ENCODE measurements around the gene RAB2B.

The RAB2B gene

DNA sequence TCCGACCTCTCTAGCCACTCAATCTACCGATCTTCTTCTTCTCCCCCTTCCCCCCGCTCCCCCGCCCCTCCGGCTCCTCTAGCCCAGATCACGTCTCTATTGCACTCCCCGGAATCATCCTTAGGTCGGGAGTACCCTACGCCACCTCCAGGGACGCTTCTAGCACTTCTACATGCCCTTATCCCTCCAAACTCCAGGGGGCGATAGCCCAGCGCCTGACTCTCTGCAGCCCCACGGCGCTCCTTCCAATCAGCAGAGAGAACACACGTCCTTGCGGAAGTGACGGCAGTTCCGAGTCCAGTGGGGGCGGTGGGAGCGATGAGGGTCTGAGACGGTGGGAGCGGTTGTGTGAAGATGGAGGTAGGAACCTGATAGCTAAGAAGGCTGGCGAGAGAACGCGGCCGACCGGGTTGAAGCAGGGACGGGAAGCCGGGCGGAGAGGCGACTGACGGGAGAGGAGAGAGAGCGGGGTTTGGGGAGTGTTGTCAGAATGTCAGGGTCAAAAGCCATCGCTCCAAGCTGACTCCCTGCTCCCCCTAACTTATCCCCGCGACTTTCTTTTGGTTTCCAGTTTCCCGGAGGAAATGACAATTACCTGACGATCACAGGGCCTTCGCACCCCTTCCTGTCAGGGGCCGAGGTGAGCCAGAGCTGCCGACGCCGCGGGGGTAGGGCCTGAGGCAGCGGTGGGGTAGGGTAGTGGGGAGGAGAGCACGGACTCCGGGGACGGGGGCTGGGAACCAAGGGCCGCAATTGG, at the start of gene RAB2B, which contains the start of gene TOX4:
Gene RAB2B (minus strand): TSS at position 35 of the 757 bp plus-strand sequence. CDS start 87 bp downstream, outside the sequence.
Gene TOX4 (plus strand): TSS at position 271 of the 757 bp plus-strand sequence. CDS start 84 bp downstream, at position 355.
- peak; percentile 94 for DNase-seq (ENCODE audit: low spot score)

DNA sequence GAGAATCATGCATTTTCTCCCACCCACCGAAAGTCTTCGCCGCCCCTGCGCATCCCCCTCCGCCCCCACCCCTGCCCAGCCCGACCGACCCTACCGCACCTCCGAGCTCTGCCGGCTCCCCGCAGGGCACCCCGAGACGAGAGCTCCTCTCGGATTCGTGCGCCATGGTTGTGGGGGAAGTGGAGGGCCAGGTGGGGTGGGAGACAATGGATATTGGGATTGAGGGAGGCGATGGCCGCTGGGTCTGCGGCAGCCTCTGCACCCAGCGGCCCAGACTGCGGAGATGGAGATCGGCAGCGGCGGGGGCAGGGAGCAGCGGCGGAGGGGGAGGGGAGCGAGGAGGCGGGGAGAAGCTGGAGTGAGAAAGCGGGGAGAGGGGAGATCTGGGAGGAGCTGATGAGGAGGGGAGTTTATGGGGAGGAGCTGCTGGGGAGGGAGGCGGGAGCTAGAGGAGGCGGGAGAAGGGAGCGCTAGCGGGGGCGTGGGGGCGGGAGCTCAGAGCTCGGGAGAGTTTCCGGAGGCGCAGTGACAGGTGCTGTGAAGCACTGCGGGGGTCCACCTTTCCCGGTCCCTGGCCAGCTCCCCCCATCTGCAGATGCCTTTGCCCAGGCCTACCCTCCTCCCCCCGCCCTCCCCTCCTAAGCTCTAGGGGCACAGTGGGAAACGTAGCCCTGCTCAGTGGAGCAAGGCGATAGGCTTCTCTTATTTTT, 49.4 kb upstream of the RAB2B start, which contains the start of gene SALL2:
Gene SALL2 (minus strand): TSS at position 385 of the 710 bp plus-strand sequence. CDS start 219 bp downstream, at position 166.
- DNase-seq (ENCODE audit: low spot score) = peak; percentile 58

GRCh38 chr14:21525571-21525961, 48.8 kb upstream of the RAB2B start:
- no peak for DNase-seq (ENCODE audit: low spot score)

DNA sequence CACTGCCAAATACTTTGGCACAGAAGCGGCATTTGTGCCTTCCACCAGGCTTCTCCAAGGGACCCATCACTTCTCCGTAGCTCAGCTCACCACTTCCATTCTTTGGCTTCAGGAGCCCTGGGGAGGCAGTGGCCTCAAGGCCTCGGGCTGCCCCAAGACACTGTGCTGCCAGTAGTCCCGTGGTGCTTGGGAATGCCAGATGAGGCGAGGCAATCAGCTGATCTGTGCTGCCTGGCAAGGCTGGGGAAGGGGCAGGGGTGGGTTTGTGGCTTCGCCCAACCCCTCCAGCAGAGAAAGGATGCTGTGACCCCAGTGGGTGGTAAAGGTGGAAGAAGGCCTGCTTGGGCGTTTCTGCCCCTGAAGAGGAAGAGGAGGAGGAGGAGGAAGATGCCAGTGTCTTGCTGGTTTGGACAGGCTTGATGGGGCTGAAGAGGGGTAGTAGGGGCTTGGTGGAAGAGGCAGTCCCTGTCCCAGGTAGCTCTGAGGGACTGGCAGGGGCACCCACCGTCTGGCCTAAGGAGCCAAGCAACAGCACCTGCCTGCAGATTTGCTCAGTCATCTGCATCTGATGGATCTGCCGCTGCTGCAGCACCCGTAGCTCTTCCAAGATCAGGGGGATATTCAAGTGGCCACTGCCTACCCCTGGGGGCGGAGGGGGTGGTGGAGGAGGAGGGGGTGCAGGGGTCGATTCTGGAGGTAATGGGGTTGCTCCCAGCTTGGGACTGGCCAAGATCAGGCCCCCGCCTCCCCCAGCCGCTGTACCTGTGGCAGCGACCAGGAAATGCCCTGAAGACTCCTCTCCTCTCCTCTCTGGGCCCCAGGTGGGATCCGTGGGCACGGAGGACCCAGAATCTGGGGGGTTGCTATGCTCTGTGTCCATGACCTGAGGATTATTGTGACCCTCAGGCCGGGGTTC, 48.1 kb upstream of the RAB2B start:
- no peak for DNase-seq (ENCODE audit: low spot score)

GRCh38 chr14:21523203-21523602, 46.4 kb upstream of the RAB2B start:
- DNase-seq (ENCODE audit: low spot score) = no peak

DNA sequence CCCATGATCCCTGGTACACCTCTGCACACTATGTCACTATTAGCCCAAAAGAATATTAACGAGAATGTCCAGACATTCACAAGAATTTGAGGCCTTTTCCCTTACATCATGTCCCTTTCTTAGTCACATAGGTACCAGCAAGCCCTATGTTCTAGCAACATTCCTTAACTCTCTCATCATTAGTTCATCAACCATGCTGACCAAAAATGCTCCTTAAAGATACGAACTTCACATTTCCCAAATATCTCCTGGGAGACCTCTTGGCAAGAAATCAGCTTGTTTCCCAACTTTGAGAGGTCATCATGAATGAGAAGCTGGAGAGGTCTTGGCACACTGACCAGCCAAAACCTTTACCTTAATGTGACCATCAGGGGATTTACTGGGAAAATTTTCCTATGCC, 44.7 kb upstream of the RAB2B start:
- DNase-seq (ENCODE audit: low spot score) = peak; percentile 64

DNA sequence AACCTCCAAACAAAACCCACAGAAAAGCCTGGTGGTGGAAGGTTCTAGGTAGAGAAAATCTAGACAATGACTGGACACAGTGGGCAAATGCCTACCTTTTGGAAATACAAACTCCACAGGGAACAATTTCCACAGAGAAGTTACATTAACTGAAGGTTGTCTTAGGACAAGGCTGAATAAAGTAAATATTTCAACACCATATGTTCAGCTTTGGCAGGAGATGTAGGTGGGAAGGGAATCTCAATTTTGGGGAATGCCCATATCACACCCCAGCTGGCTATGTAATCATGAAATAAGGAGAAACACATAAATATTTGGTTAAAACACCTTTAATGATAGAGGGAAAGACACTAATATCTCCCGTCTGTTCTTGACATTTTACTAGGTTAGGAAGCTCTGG, 44.0 kb upstream of the RAB2B start:
- DNase-seq (ENCODE audit: low spot score) = no peak

- DNase-seq (ENCODE audit: low spot score) = no peak
Observed at GRCh38 chr14:21518725-21519124, 42.0 kb upstream of the RAB2B start.

DNA sequence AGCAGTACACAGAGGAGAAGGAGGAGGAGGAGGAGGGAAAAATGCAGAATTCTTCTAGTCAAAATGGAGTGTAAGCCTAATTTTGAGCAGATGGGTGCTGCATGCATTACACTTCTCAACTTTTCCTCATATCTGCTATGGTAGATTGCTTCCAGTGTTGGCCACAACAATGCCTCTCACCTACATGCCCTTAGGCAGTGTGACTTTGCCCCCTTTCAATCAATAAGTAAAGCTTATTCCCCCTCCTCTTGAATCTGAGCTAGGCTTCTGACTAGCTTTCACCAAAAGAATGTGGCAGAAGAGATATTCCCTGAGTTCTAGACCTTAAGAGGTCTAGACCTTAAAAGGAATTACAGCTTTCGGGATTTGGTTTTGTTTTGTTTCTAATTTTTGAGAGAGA, 37.6 kb upstream of the RAB2B start:
- DNase-seq (ENCODE audit: low spot score) = no peak

- peak; percentile 90 for DNase-seq (ENCODE audit: low spot score)
Observed at GRCh38 chr14:21510735-21511657, 34.2 kb upstream of the RAB2B start, which contains the start of gene METTL3. Gene METTL3, minus strand, starts transcription at chr14:21511340. Its CDS starts 117 bp downstream, at chr14:21511223.

- no peak for DNase-seq (ENCODE audit: low spot score)
Observed at GRCh38 chr14:21509432-21510143, 32.8 kb upstream of the RAB2B start.

- no peak for DNase-seq (ENCODE audit: low spot score)
Observed at GRCh38 chr14:21506557-21506956, 29.8 kb upstream of the RAB2B start.

DNA sequence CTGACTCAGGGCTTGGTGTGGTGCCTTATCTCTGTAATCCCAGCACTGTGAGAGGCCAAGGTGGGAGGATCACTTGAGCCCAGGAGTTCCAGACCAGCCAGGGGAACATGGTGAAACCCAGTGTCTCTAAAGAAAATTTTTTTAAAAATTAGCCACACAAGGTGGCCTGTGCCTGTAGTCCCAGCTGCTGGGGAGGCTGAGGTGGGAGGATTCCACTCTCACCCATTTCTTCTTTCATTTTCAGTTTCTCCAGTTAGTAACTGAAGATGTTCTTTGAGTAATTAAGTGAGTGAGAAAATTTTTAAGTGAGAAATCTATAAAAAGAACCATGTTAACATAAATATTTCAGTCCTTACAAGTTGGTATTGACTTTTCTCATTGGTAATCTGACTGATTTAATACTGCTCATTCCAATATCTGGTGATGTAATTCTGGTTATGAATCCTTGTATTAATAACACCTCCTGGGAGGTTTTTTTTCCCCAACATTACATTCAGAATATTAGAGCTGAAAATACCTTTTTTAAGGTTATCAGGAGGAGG, 28.3 kb upstream of the RAB2B start:
- no peak for DNase-seq (ENCODE audit: low spot score)

DNA sequence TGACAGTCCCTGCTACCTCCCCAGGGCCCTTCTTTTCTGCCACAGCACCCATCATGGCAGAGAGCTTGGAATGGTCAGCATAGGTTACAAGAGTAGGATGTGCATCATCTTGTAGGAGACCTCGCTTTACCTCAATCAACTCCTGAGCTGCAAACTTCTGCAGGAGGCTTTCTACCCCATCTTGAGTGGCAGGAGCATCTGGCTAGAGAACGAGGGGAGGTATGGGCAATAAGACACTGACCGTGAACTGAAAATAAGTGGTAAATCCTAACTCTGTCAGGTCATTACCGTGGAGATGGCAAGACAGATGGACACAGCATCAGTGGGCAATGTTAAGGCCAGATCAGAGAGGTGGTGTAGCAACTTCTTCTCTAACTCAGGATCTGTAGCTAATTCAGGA, 26.6 kb upstream of the RAB2B start:
- no peak for DNase-seq (ENCODE audit: low spot score)

DNA sequence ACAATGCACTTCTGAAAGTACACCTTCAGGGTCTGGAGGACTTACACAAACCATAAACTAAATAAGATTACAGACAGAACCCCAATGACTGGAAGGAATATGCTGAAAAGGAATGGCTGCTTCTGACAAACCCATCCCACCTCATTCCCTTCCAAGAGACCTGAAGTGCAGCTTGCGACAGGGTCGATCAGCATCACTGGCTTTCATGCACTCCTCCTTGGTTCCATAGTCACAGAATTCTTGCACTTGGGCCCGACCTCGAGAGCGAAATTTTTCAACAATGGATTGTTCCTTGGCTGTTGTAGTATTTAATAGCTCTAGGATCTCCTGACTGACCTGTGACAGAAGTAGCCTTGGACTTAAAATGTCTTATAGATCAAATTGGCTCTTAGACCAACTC, 24.8 kb upstream of the RAB2B start:
- no peak for DNase-seq (ENCODE audit: low spot score)

DNA sequence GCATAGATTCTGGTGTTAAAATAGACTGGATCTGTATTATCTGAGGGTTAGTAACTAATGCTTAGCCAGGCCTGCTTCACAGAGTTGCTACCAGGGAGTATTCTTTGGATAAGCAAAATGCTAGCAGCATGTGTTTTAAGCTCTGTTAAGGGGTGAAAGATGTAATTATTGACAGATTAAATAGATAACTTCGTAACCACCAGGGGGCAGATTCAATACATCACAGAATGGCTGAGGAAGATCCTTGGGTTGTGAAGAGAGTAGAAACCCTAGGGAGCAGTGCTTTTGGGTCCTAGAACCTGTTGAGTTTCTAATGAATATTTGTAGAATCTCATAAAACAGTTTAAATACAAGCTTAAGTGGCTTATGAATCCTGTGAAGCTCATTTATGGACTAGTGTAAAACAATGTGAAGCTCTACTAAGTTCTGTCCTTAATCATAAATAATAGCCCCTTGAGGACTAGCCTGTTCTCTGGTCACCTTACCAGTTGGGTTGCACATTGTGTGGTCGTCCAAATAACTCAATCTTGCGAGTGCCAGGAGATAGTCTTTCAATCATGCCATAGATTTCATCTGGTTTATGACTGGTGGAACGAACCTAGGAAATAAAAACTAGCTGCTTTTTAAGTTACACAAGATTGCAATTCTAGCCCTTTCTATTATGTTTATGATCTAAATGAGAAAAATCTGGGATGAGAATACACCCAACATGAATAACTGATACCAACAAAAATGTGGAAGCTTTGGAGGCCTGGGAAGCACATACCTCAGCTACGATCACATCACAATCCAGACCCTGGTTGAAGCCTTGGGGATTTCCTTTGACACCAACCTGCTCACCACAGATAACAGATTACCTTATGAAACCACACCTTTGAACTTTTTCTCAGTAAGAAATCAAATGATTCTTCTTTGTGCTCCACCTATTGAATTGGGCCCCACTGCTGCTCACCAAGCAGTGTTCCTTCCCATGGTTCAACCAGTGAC, 22.1 kb upstream of the RAB2B start:
- DNase-seq (ENCODE audit: low spot score) = peak; percentile 28

GRCh38 chr14:21496453-21496852, 19.7 kb upstream of the RAB2B start:
- no peak for DNase-seq (ENCODE audit: low spot score)

DNA sequence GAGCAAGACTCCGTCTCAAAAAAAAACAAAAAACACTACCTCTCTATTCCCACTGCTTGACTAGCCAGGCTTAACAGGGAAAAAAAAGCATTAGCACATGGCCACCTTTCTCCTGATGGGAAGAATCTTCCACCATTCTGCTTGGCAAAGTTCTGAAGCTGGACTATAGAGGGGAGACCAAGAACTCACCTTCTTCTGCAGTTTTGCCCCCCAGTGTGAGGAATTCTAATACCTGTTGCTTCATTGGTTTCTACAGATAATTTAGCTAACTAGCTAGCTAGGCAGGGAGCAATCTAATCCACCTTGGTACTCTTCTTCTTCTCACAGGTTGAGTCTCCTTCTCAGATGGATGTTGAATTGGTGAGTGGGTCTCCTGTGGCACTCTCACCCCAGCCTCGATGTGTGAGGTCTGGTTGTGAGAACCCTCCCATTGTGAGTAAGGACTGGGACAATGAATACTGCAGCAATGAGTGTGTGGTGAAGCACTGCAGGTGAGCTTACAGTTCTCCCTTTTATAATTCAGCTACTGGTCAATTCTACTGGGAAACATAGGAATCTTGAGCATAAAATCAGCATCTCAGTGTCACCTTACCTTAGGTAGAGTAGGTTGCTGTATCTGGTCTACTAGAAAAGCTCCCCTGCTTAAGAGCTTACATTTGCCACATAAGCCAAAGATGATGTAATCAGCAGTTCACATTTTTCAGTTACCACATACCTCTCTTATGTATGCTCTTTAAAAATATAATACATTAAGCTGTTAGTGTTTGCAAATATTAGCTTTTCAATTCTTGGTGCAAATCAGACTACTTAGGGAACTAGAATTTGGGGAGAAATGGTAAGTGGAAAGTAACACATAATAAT, 18.4 kb upstream of the RAB2B start:
- no peak for DNase-seq (ENCODE audit: low spot score)

Data from AG08396 (cell line).